ENCODE measurements around the gene SLC7A5.

DNA sequence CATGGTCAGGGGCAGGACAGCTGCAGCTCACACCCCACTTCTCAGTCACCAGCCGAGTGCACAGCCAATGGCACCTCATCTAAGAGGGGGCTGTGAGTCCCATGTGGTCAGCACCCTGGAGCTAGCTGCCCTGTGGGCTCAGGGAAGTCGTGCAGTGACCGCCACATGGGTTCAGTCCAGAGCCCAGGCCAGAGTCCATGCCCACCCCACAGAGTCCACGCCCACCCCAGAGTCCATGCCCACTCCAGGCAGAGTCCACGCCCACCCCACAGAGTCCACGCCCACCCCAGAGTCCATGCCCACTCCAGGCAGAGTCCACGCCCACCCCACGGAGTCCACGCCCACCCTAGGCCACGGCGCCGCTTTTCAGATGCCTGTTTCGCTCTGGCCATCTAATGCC is 24.1 kb downstream of the SLC7A5 start:
- TF ChIP-seq TAF1 (IDR thresholded peaks at IDR 0.05; ENCODE audit: borderline replicate concordance, insufficient read depth, low read length) (no peak), SIN3A (IDR thresholded peaks at IDR 0.05; ENCODE audit: borderline replicate concordance, insufficient read depth, low read length) (no peak), POLR2AphosphoS5 (IDR thresholded peaks at IDR 0.05; ENCODE audit: low read depth, low read length) (no peak), REST (IDR thresholded peaks at IDR 0.05; ENCODE audit: insufficient read depth in 1 of 2, low read depth in 2 of 2, low read length in 2 of 2) (no peak)

Measured in PFSK-1 (cell line).